HepG2 (cell line): ENCODE measurements around the gene ZBTB46. TPM values are rescaled to one million over a fixed set of nuclear protein-coding genes. Genes with fewer than 3 reads are reported as not detected.

Experiments used
- ARNT ChIP-seq: fragments of 450-650 bp; IDR thresholded peaks from 2 replicates; pipeline ENCODE4 v1.6.1; 2017
- ATF7 ChIP-seq, 2 experiments: fragments of 450-650 bp in 1 of 2; sonication (generic) in 1 of 2; formaldehyde crosslinking in 1 of 2; IDR thresholded peaks; 2 replicates each; pipeline versions ENCODE4 v1.4.0 to v1.6.1; 2016 to 2020; ENCODE audit warnings: antibody characterized with exemption in 1 of 2, mild to moderate bottlenecking in 1 of 2, missing genetic modification reagents in 1 of 2
- BCL6 ChIP-seq: IDR thresholded peaks from 2 replicates; pipeline ENCODE4 v1.6.1; 2016; ENCODE audit warnings: missing genetic modification reagents, missing compliant biosample characterization
- CAMTA2 ChIP-seq: sonication (generic); formaldehyde crosslinking; IDR thresholded peaks from 2 replicates; pipeline ENCODE4 v1.4.0; 2020; ENCODE audit warnings: mild to moderate bottlenecking, missing genetic modification reagents, borderline replicate concordance
- FUBP1 ChIP-seq: sonication (generic); formaldehyde crosslinking; IDR thresholded peaks from 2 replicates; pipeline ENCODE4 v1.5.1; 2020; ENCODE audit warnings: missing genetic modification reagents, mild to moderate bottlenecking, borderline replicate concordance
- HMGA1 ChIP-seq: sonication (generic); formaldehyde crosslinking; conservative IDR thresholded peaks from 2 replicates; pipeline ENCODE4 v1.4.0; 2020; ENCODE audit warnings: missing genetic modification reagents
- HNF1B ChIP-seq: sonication (generic); formaldehyde crosslinking; IDR thresholded peaks from 2 replicates; pipeline ENCODE4 v1.5.1; 2020; ENCODE audit warnings: mild to moderate bottlenecking, moderate library complexity, missing genetic modification reagents
- KDM4B ChIP-seq: sonication (generic); formaldehyde crosslinking; IDR thresholded peaks from 2 replicates; pipeline ENCODE4 v1.4.0; 2020; ENCODE audit warnings: missing genetic modification reagents
- KLF16 ChIP-seq, 2 experiments: sonication (generic) in 1 of 2; formaldehyde crosslinking in 1 of 2; IDR thresholded peaks; 2 replicates each; pipeline versions ENCODE4 v1.6.1 to v1.8.0; 2016 to 2023; ENCODE audit warnings: missing genetic modification reagents in 2 of 2, missing compliant biosample characterization in 1 of 2
- MXD4 ChIP-seq: IDR thresholded peaks from 2 replicates; pipeline ENCODE4 v1.6.1; 2016; ENCODE audit warnings: mild to moderate bottlenecking, missing biosample characterization, missing genetic modification reagents
- NBN ChIP-seq: fragments of 450-650 bp; conservative IDR thresholded peaks from 2 replicates; pipeline ENCODE4 v1.6.1; 2017
- NFYB ChIP-seq: sonication (generic); formaldehyde crosslinking; IDR thresholded peaks from 2 replicates; pipeline ENCODE4 v1.4.0; 2020; ENCODE audit warnings: missing genetic modification reagents
- NR2F2 ChIP-seq: IDR thresholded peaks from 2 replicates; pipeline ENCODE4 v1.6.1; 2012; ENCODE audit warnings: low read depth, inconsistent platforms, borderline replicate concordance
- PHF20 ChIP-seq: sonication (generic); formaldehyde crosslinking; IDR thresholded peaks from 2 replicates; pipeline ENCODE4 v1.5.0; 2020; ENCODE audit warnings: mild to moderate bottlenecking, missing genetic modification reagents
- PPARG ChIP-seq: conservative IDR thresholded peaks from 2 replicates; pipeline ENCODE4 v1.6.1; 2016; ENCODE audit warnings: missing biosample characterization, missing genetic modification reagents
- RAD51 ChIP-seq: fragments of 450-650 bp; IDR thresholded peaks from 2 replicates; pipeline ENCODE4 v1.6.1; 2016; ENCODE audit warnings: borderline replicate concordance
- SCMH1 ChIP-seq: sonication (generic); formaldehyde crosslinking; IDR thresholded peaks from 2 replicates; pipeline ENCODE4 v1.9.0; 2021; ENCODE audit warnings: missing genetic modification reagents, mild to moderate bottlenecking, borderline replicate concordance
- SP4 ChIP-seq: sonication (generic); formaldehyde crosslinking; IDR thresholded peaks from 2 replicates; pipeline ENCODE4 v1.8.1; 2023; ENCODE audit warnings: mild to moderate bottlenecking, missing genetic modification reagents
- SP5 ChIP-seq: IDR thresholded peaks from 2 replicates; pipeline ENCODE4 v1.6.1; 2016; ENCODE audit warnings: low read depth, borderline replicate concordance
- SRY ChIP-seq: sonication (generic); formaldehyde crosslinking; IDR thresholded peaks from 2 replicates; pipeline ENCODE4 v1.8.0; 2022; ENCODE audit warnings: mild to moderate bottlenecking, missing genetic modification reagents
- ZEB1 ChIP-seq: IDR thresholded peaks from 2 replicates; pipeline ENCODE4 v1.6.1; 2012; ENCODE audit warnings: mild to moderate bottlenecking, low read depth, inconsistent platforms; ENCODE audit not compliant: insufficient replicate concordance
- ZIK1 ChIP-seq: sonication (generic); formaldehyde crosslinking; IDR thresholded peaks from 2 replicates; pipeline ENCODE4 v1.5.0; 2020; ENCODE audit warnings: mild to moderate bottlenecking, low read depth, missing genetic modification reagents, borderline replicate concordance
- ZKSCAN5 ChIP-seq: sonication (generic); formaldehyde crosslinking; IDR thresholded peaks from 2 replicates; pipeline ENCODE4 v1.5.1; 2020; ENCODE audit warnings: mild to moderate bottlenecking, missing genetic modification reagents
- ZMYM3 ChIP-seq: sonication (generic); formaldehyde crosslinking; IDR thresholded peaks from 2 replicates; pipeline ENCODE4 v1.5.1; 2020; ENCODE audit warnings: mild to moderate bottlenecking, missing genetic modification reagents
- ZNF124 ChIP-seq: sonication (generic); formaldehyde crosslinking; IDR thresholded peaks from 2 replicates; pipeline ENCODE4 v1.4.0; 2020; ENCODE audit warnings: missing genetic modification reagents
- ZNF331 ChIP-seq: sonication (generic); formaldehyde crosslinking; IDR thresholded peaks from 2 replicates; pipeline ENCODE4 v1.4.0; 2020; ENCODE audit warnings: missing genetic modification reagents
- ZNF710 ChIP-seq: sonication (generic); formaldehyde crosslinking; IDR thresholded peaks from 2 replicates; pipeline ENCODE4 v1.5.0; 2020; ENCODE audit warnings: mild to moderate bottlenecking, missing genetic modification reagents, borderline replicate concordance
- ZNF775 ChIP-seq: sonication (generic); formaldehyde crosslinking; IDR thresholded peaks from 2 replicates; pipeline ENCODE4 v1.4.0; 2020; ENCODE audit warnings: missing genetic modification reagents, mild to moderate bottlenecking, moderate library complexity, borderline replicate concordance
- polyA plus RNA-seq, 8 experiments: library from polyadenylated mRNA; depleted of rRNA in 3 of 8; stranded (reverse) in 7 of 8; unstranded in 1 of 8; fragments of >200 nt; fragmentation: Illumina TruSeq in 4 of 8; extraction: Trizol in 4 of 8; gene quantifications; 2 replicates each; pipeline versions ENCODE4 v1.2.1 to v1.2.3, GENCODE V29; 2011 to 2016; ENCODE audit warnings: low read depth in 4 of 8, missing spikeins in 1 of 8, mixed read lengths in 1 of 8; ENCODE audit not compliant: insufficient read depth in 1 of 8
- total RNA-seq, 5 experiments: library from RNA; depleted of rRNA; stranded (reverse); fragments of >200 nt; fragmentation: Illumina TruSeq; extraction: Trizol; gene quantifications; 2 replicates each; pipeline ENCODE4 v1.2.3, GENCODE V29; 2016; ENCODE audit warnings: low read depth in 1 of 5

ZBTB46 gene
- total and polyA plus RNA-seq, 2 of the 13 experiments (the other 11 are each of a cell fraction or from before 2014, with no cell fraction given), result 1.6 to 13.5 TPM

- TF ChIP-seq SP4 (no peak), ZEB1 (no peak), ZNF331 (CRISPR knock-in tag) (no peak), KDM4B (no peak), RAD51 (no peak), MXD4 (CRISPR knock-in tag) (no peak), KLF16 (CRISPR knock-in tag; IDR thresholded peaks at IDR 0.05) (no peak), BCL6 (no peak), SRY (no peak; the same call in 1 of the 2 replicates), HMGA1 (no peak), ZMYM3 (CRISPR knock-in tag) (no peak), ZKSCAN5 (CRISPR knock-in tag) (no peak), ARNT (no peak), NBN (no peak), PPARG (no peak), ZNF775 (CRISPR knock-in tag) (peak; percentile 33; the same call in 1 of the 2 replicates), SP5 (CRISPR knock-in tag) (no peak), NR2F2 (no peak), ZNF710 (no peak), ZIK1 (CRISPR knock-in tag) (no peak), ZNF124 (CRISPR knock-in tag) (no peak), FUBP1 (no peak), ATF7 (IDR thresholded peaks at IDR 0.05) (no peak), ATF7 (CRISPR knock-in tag; IDR thresholded peaks at IDR 0.05) (0 out of 2 replicates have a peak, but pooled peaks have one; percentile 10), NFYB (CRISPR knock-in tag) (no peak), CAMTA2 (CRISPR knock-in tag) (no peak), PHF20 (no peak), SCMH1 (CRISPR knock-in tag) (no peak), HNF1B (CRISPR knock-in tag) (no peak)
Measured at GRCh38 chr20:63857764-63858392, 26.8 kb upstream of the ZBTB46 start (continued).
